WERI-Rb-1 (cell line): Measurements from ENCODE around the gene DMPK.
A peak's percentile ranks its signal among the peaks of the same experiment; 100 is the strongest.

ENCODE experiments used
- DNase-seq: peaks from one replicate; pipeline ENCODE4 v3.0.0-alpha.2; 2020
- H3K27ac ChIP-seq: fragments of 250-450 bp; sonication (Bioruptor Pico); 2 replicates; pipeline ENCODE4 v1.5.1; 2020; ENCODE audit warnings: mild to moderate bottlenecking, moderate library complexity
- H3K27me3 ChIP-seq: fragments of 250-450 bp; sonication (Bioruptor Pico); 2 replicates; pipeline ENCODE4 v1.5.1; 2021; ENCODE audit warnings: mild to moderate bottlenecking, low read depth, moderate library complexity; ENCODE audit not compliant: insufficient read depth, severe bottlenecking
- H3K36me3 ChIP-seq: fragments of 250-450 bp; sonication (Bioruptor Pico); 2 replicates; pipeline ENCODE4 v1.5.1; 2020; ENCODE audit warnings: mild to moderate bottlenecking, moderate library complexity
- H3K4me3 ChIP-seq: 2 replicates; pipeline ENCODE4 v1.5.1; 2011; ENCODE audit warnings: low read depth, mild to moderate bottlenecking, control low read depth, low read length
- H3K9me3 ChIP-seq: fragments of 250-450 bp; sonication (Bioruptor Pico); 2 replicates; pipeline ENCODE4 v1.5.1; 2021; ENCODE audit warnings: mild to moderate bottlenecking, moderate library complexity; ENCODE audit not compliant: severe bottlenecking
- CTCF ChIP-seq: IDR thresholded peaks from 2 replicates; pipeline ENCODE4 v1.5.1; 2011; ENCODE audit warnings: low read depth, mild to moderate bottlenecking, control low read depth, inconsistent platforms, low read length

Gene DMPK

DNA sequence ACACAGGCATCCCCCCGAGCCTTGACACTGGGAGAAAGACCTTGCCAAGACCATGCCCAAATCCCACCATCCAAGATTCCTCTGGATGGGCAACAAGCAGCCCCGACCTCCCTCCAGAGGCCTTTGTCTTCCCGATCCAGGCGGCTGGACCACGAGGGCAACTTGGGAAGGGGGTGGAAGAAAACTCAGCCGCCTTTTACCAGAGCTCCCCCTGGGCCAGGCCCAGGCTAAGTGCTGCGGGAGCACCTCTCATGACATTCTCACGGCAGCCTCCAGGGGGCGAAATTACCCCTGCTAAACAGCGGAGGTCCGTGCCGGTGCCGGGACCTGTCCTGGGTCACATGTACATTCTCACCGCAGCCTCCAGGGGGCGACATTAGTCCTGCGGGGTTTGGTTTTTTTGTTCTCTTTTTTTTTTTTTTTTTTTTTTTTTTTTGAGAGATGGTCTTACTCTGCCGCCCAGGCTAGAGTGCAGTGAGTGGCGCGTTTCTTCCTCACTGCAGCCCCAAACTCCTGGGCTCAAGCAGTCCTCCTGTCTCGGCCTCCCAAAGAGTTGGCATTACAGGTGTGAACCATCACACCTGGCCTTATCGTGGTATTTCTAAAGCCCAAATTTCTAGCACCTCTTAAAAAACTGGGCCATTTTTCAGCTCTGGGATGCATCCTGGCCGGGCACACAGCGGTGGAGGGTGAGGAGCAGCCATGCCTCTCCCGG is 34.9 kb upstream of the DMPK start:
- no peaks in the 10 kb centered on the region for H3K9me3 ChIP-seq
- H3K36me3 ChIP-seq = peaks cover 15% of the 10 kb centered on the region
- H3K27me3 ChIP-seq = no peaks in the 10 kb centered on the region
- DNase-seq = peak; percentile 97
- no peak overlapping the region for H3K4me3 ChIP-seq
- H3K27ac ChIP-seq = peak overlapping the region; percentile 41
- peak; percentile 90 for TF ChIP-seq CTCF

DNA sequence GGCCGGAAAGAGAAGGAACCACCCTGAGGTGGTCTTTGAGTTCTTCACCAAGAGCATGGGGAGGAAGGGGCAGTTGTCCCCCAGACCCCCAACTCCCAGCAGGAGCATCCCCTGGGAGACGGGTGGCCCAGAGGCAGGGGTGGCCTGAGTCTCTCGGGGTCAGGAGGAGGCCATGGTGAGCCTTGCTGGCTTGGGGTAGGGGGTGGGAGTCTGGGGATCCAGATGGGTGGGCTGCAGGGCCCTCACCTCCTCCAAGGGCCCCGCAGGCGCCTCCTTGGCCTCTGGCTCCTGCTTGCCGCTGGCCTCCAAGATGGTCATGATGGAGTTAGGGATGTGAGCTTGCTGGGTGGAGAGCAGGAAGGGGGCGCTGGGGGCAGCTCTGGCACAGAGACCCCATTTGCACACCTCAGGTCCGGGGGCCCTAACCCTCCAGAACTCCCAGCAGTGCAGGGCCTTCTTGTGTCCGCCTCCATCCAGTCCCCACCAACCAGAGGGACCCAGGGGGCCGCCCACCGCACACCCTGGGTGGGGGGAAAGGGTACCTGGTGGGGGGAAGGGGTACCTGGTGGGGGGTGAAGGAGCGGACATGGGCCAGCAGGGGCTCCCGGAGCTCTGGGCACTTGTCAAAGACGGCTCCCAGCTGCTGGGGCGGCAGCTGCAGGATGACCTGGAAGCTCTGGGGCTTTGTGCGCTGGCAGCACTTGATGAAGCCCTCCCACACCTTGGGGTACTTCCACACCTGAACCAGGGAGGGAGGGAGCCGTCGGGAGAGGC is 34.1 kb upstream of the DMPK start:
- no peaks in the 10 kb centered on the region for H3K9me3 ChIP-seq
- no peak for TF ChIP-seq CTCF
- H3K27ac ChIP-seq = peak overlapping the region; percentile 41
- H3K4me3 ChIP-seq = peak overlapping the region; percentile 46
- H3K27me3 ChIP-seq = no peaks in the 10 kb centered on the region
- no peak for DNase-seq
- H3K36me3 ChIP-seq = peaks cover 11% of the 10 kb centered on the region

DNA sequence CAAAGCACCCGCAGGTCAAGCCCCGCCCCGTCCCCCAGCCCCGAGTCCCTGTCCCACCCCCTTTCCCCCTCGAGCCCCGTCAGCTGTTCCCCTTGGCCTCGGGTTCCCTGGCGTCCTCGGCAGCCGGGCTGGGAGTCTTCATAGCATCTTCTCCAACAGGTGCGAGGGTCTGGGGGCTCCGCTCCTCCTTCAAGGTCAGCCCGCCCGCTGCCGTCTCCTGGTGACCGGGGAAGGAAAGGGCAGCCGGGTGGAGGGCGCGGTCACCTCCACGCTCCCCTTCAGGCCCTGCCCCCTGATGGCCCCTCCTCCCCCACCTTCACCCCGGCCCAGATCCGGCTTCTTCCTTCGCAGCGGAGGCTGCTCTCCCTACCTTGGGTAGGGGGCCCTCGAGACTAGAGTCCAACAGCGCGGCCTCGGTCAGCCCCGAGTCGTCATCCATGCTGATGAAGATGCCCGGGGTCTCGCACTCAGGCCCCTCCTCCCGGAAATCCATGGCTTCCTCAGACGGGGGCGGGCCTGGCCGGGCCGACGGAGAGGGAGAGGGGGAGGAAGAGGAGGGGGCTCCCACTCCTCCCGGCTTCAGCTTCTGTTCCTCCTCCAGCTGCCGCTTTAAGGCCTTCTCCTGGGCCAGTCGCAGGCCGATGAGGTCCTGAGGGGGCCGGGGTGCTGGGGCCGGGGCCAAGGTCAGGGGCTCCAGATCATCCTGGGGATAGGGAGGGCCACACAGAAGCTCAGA is 33.4 kb upstream of the DMPK start:
- peaks cover 6% of the 10 kb centered on the region for H3K36me3 ChIP-seq
- peak overlapping the region; percentile 41 for H3K27ac ChIP-seq
- no peak for TF ChIP-seq CTCF
- DNase-seq = peak; percentile 66
- no peaks in the 10 kb centered on the region for H3K9me3 ChIP-seq
- peak overlapping the region; percentile 46 for H3K4me3 ChIP-seq
- H3K27me3 ChIP-seq = no peaks in the 10 kb centered on the region

DNA sequence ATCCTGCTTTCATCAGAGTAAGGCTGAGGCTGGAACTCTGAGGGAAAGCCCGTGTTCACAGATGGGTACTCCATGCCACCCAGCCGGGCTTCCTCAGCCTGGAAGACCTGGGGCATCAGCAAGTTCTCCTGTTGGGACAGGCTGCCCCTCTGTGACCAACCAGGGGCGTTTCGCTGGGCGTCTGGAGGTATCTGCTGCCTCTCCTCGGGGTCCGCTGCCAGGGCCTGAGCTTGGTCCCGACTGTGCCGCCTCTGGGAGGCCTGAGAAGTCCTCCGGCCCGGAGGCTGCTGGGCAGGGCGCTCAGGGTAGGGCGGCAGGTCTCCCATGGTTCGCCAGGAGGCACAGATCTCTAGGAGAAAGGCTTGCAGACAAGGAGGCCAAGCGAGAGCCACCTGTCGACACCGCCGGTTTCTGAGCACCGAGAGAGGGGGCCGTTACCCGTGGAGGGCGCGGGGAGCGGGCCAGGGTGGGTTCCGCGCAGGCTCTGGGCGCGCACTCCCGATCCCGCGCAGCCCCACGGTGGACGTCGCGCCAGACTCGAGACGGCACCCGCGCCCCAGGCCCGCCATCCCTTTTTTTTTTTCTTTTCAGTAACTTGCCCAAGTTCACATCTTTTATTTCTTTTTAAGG is 32.7 kb upstream of the DMPK start, which contains the start of gene RSPH6A:
TSS of gene RSPH6A (minus strand) at position 458 of the 630 bp plus-strand sequence. CDS start at position 326, 132 bp downstream.
- Histone ChIP-seq H3K27me3 (no peaks in the 10 kb centered on the region), H3K27ac (peak within 1 kb of the TSS; percentile 41), H3K36me3 (no peaks in the 10 kb centered on the region; the same call in 1 of the 2 replicates), H3K9me3 (no peaks in the 10 kb centered on the region), H3K4me3 (peak within 1 kb of the TSS; percentile 46)
- DNase-seq = no peak
- no peak for TF ChIP-seq CTCF

DNA sequence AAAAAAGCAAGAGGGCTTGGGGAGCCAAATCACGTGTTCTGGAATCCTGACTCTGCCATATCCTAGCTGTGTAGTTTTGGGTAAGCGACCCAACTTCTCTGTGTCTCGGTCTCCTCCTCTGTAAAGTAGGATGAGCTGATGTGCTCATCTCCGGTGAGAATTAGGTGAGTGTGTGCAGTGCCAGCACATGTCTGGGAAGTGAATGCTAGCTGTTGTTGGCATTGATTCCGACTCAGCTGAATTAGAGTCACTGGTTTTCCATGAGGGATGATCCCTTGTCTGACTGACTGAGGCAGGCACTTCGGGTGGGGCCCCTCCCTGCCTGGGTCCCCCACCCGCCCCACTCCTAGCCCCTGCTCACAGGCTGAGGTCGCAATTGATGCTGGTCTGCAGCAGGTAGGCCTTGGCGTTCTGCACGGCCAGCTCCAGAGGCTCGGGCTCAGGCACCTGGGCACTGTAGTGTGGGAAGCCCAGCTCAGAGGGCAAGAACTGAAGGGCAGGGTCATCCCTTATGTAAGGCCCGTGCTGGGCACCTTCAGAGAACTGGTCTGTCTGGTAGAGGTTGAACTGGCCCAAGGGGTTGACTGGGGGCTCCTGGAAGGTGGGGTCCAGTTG is 32.0 kb upstream of the DMPK start:
- DNase-seq = no peak
- Histone ChIP-seq H3K4me3 (no peak overlapping the region), H3K9me3 (no peaks in the 10 kb centered on the region), H3K36me3 (no peaks in the 10 kb centered on the region), H3K27ac (no peak overlapping the region), H3K27me3 (no peaks in the 10 kb centered on the region)
- TF ChIP-seq CTCF = no peak
